Measurements from ENCODE around the gene CLEC2D. TPM values are rescaled to one million over a fixed set of nuclear protein-coding genes. Genes with fewer than 3 reads are reported as not detected.

The CLEC2D gene
- total and polyA plus RNA-seq, 10 of the 15 experiments (the other 5 are each of a cell fraction or from before 2014, with no cell fraction given), result 4.6 to 29.8 (median 16.0) TPM

DNA sequence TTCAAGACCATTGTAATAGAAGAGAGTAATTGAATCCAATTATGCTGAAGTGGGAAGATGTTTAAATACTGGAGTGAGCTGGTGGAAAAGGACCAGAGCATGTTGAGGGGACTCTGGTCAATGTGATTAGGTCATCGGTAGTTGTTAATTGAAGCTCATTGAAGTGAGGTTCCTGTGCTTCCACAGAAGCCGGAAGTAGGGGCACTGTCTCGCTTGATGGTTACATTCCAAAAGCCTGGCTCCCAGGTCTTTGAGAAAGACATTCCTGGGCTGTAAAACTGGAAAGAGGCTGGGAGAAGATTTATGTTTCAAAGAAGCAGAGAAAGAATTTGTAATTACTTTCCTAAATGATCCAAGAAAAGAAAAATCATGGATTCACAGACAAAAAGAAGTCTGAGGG is 75.7 kb downstream of the CLEC2D start:
- no TSS peak for BruUV-seq (replicated peaks)
- Histone ChIP-seq H3K4me2 (ENCODE audit: control insufficient read depth, insufficient read depth) (no peak overlapping the region), H3K9ac (ENCODE audit: control insufficient read depth, insufficient read depth, low read length) (no peak overlapping the region), H3K36me3 (ENCODE audit: control insufficient read depth in 2 of 2, insufficient read depth in 2 of 2, low read length in 1 of 2) (no peaks in the 10 kb centered on the region), H3K4me1 (ENCODE audit: control insufficient read depth, insufficient read depth, low read length) (peaks cover 24% of the 10 kb centered on the region), H2AFZ (ENCODE audit: control insufficient read depth, low read depth, low read length) (no peak overlapping the region), H4K20me1 (ENCODE audit: control insufficient read depth, insufficient read depth) (no peaks in the 10 kb centered on the region), H3K4me3 (no peak overlapping the region), H3K27ac (ENCODE audit: control insufficient read depth, insufficient read depth) (no peak overlapping the region), H3K79me2 (ENCODE audit: control insufficient read depth, insufficient read depth, low read length) (peaks cover 2% of the 10 kb centered on the region), H3K27me3 (replicated peaks in 1 of 2; ENCODE audit: control insufficient read depth in 2 of 2, insufficient read depth in 2 of 2, low read length in 1 of 2) (no peaks in the 10 kb centered on the region), H3K9me3 (replicated peaks; ENCODE audit: control insufficient read depth, insufficient read depth, low read length) (no peaks in the 10 kb centered on the region)
- intact Hi-C loops (cut with micrococcal nuclease; ENCODE audit: unreplicated experiment), result loop anchor here (5.0 to 10.0 kb wide), 2 partner anchors 270 to 397 kb away; partner anchors contain the start of gene CLEC12B
- no peak for FAIRE-seq
- no peak for ATAC-seq
- TF ChIP-seq HSF1 (IDR thresholded peaks at IDR 0.05; ENCODE audit: low read depth, low read length), result no peak
- TF ChIP-seq ATF7 (IDR thresholded peaks at IDR 0.05; ENCODE audit: low read depth), result 0 out of 2 replicates have a peak, but pooled peaks have one; percentile 16
- TF ChIP-seq SUZ12 (IDR thresholded peaks at IDR 0.05; ENCODE audit: unreplicated experiment), result no peak
- 0 out of 2 replicates have a peak, but pooled peaks have one; percentile 13 for TF ChIP-seq IKZF1 (conservative IDR thresholded peaks at IDR 0.05)
- no peak for TF ChIP-seq TCF12 (IDR thresholded peaks at IDR 0.05; ENCODE audit: low read depth, low read length)
- no peak for TF ChIP-seq RFX5 (IDR thresholded peaks at IDR 0.05; ENCODE audit: low read depth, low read length)
- TF ChIP-seq NFIC (IDR thresholded peaks at IDR 0.05; ENCODE audit: low read depth, low read length), result no peak
- no peak for TF ChIP-seq HDAC6 (IDR thresholded peaks at IDR 0.05; ENCODE audit: unreplicated experiment)
- POLR2A ChIA-PET, result interaction anchor here (1.2 to 1.4 kb wide), 2 partner anchors 11 to 13 kb away, joined by 3 read pairs; no protein-coding TSS in a partner anchor
- CTCF ChIA-PET, result interaction anchor here (0.6 to 19.3 kb wide), 11 partner anchors 8 to 181 kb away, joined by 3 to 835 read pairs (median 5); no protein-coding TSS in a partner anchor
- SMC1A ChIA-PET (ENCODE audit: uncharacterized antibody, unreplicated experiment), result interaction anchor here (1.7 to 22.8 kb wide), 3 partner anchors 10 to 53 kb away, joined by 5 to 814 read pairs (median 7); no protein-coding TSS in a partner anchor
- in situ Hi-C loops (cut with MboI), result loop anchor here (5.0 kb wide), 2 partner anchors 182 to 397 kb away; no protein-coding TSS in a partner anchor
- RAD21 ChIA-PET (ENCODE audit: unreplicated experiment), result interaction anchor here (0.8 to 1.7 kb wide), 3 partner anchors 10 to 55 kb away, joined by 4 to 8 read pairs (median 5); no protein-coding TSS in a partner anchor
- DNase-seq (ENCODE audit: low read depth, low spot score), result no peak
- WGBS (ENCODE audit: insufficient coverage, insufficient replicate concordance, low lambda C conversion rate, missing lambda C conversion rate), result 36% methylated on average over 3 of the region's 3 CpGs

Small RNA genes within 50 kb of the gene (small RNA-seq; reads per million reads assigned to genes)
- gene AC010186.4, result not detected
- not detected for gene RNU6-700P

Other genes with a start within 250 kb of the CLEC2D start
- not detected in 2 replicates for gene KLRB1, start 61.8 kb upstream of the CLEC2D start, total RNA-seq (2014; rRNA removed)
- not detected in 2 replicates for gene KLRB1, start 61.8 kb upstream of the CLEC2D start, total RNA-seq (2014; rRNA removed; fragmentation: Illumina TruSeq; extraction: Trizol)
- not detected in 2 replicates for gene KLRB1, start 61.8 kb upstream of the CLEC2D start, total RNA-seq (2021)
- gene KLRB1, start 61.8 kb upstream of the CLEC2D start, polyA plus RNA-seq (2011; rRNA removed), result not detected in 2 replicates
- gene KLRB1, start 61.8 kb upstream of the CLEC2D start, polyA plus RNA-seq (2014; fragmentation: Illumina TruSeq; extraction: Trizol), result not detected in 2 replicates
- not detected for gene KLRB1, start 61.8 kb upstream of the CLEC2D start, polyA plus RNA-seq (2014; fragmentation: Nextera tagmentation; extraction: Ambion mirVana)
- not detected in 2 replicates for gene KLRB1, start 61.8 kb upstream of the CLEC2D start, polyA plus RNA-seq (2014; rRNA removed)
- gene KLRB1, start 61.8 kb upstream of the CLEC2D start, polyA plus RNA-seq (2016; fragmentation: Nextera tagmentation; extraction: Ambion mirVana), result not detected
- 25.0 and 25.9 TPM in 2 replicates for gene CLECL1, start 63.4 kb downstream of the CLEC2D start, total RNA-seq (2014; rRNA removed)
- 43.7 and 44.2 TPM in 2 replicates for gene CLECL1, start 63.4 kb downstream of the CLEC2D start, total RNA-seq (2014; rRNA removed; fragmentation: Illumina TruSeq; extraction: Trizol)
- 29.0 and 33.6 TPM in 2 replicates for gene CLECL1, start 63.4 kb downstream of the CLEC2D start, total RNA-seq (2021)
- 4.6 and 7.9 TPM in 2 replicates for gene CLECL1, start 63.4 kb downstream of the CLEC2D start, polyA plus RNA-seq (2011; rRNA removed)
- 48.6 and 53.9 TPM in 2 replicates for gene CLECL1, start 63.4 kb downstream of the CLEC2D start, polyA plus RNA-seq (2014; fragmentation: Illumina TruSeq; extraction: Trizol)
- 10 to 100 TPM; 53.3 to 56.5 TPM for gene CLECL1, start 63.4 kb downstream of the CLEC2D start, polyA plus RNA-seq (2014; fragmentation: Nextera tagmentation; extraction: Ambion mirVana)
- gene CLECL1, start 63.4 kb downstream of the CLEC2D start, polyA plus RNA-seq (2014; rRNA removed), result 35.7 and 37.8 TPM in 2 replicates
- 10 to 100 TPM; 50.9 to 52.9 TPM for gene CLECL1, start 63.4 kb downstream of the CLEC2D start, polyA plus RNA-seq (2016; fragmentation: Nextera tagmentation; extraction: Ambion mirVana)
- 15.0 and 23.3 TPM in 2 replicates for gene CD69, start 91.2 kb downstream of the CLEC2D start, total RNA-seq (2014; rRNA removed)
- gene CD69, start 91.2 kb downstream of the CLEC2D start, total RNA-seq (2014; rRNA removed; fragmentation: Illumina TruSeq; extraction: Trizol), result 18.2 and 21.8 TPM in 2 replicates
- gene CD69, start 91.2 kb downstream of the CLEC2D start, total RNA-seq (2021), result 10.8 and 12.4 TPM in 2 replicates
- 156 and 338 TPM in 2 replicates for gene CD69, start 91.2 kb downstream of the CLEC2D start, polyA plus RNA-seq (2011; rRNA removed)
- gene CD69, start 91.2 kb downstream of the CLEC2D start, polyA plus RNA-seq (2014; fragmentation: Illumina TruSeq; extraction: Trizol), result 10.3 and 22.3 TPM in 2 replicates
- gene CD69, start 91.2 kb downstream of the CLEC2D start, polyA plus RNA-seq (2014; fragmentation: Nextera tagmentation; extraction: Ambion mirVana), result 10 to 100 TPM; 32.9 to 55.7 TPM
- gene CD69, start 91.2 kb downstream of the CLEC2D start, polyA plus RNA-seq (2014; rRNA removed), result 7.9 and 15.0 TPM in 2 replicates
- gene CD69, start 91.2 kb downstream of the CLEC2D start, polyA plus RNA-seq (2016; fragmentation: Nextera tagmentation; extraction: Ambion mirVana), result 1 to 10 TPM; 7.3 to 8.0 TPM
- not detected in 2 replicates for gene KLRF1, start 157.8 kb downstream of the CLEC2D start, total RNA-seq (2014; rRNA removed)
- gene KLRF1, start 157.8 kb downstream of the CLEC2D start, total RNA-seq (2014; rRNA removed; fragmentation: Illumina TruSeq; extraction: Trizol), result 0.18 TPM in 1 of 2 replicates, not detected in the other
- not detected in 2 replicates for gene KLRF1, start 157.8 kb downstream of the CLEC2D start, total RNA-seq (2021)
- 2.0 and 4.9 TPM in 2 replicates for gene KLRF1, start 157.8 kb downstream of the CLEC2D start, polyA plus RNA-seq (2011; rRNA removed)
- gene KLRF1, start 157.8 kb downstream of the CLEC2D start, polyA plus RNA-seq (2014; fragmentation: Illumina TruSeq; extraction: Trizol), result 0.13 TPM in 1 of 2 replicates, not detected in the other
- under 1 TPM in 1 of 2 experiments, not detected in 1; 0.18 TPM for gene KLRF1, start 157.8 kb downstream of the CLEC2D start, polyA plus RNA-seq (2014; fragmentation: Nextera tagmentation; extraction: Ambion mirVana)
- gene KLRF1, start 157.8 kb downstream of the CLEC2D start, polyA plus RNA-seq (2014; rRNA removed), result 0.27 TPM in 1 of 2 replicates, not detected in the other
- gene KLRF1, start 157.8 kb downstream of the CLEC2D start, polyA plus RNA-seq (2016; fragmentation: Nextera tagmentation; extraction: Ambion mirVana), result not detected
- 7.1 and 10.7 TPM in 2 replicates for gene CLEC2B, start 199.6 kb downstream of the CLEC2D start, total RNA-seq (2014; rRNA removed)
- gene CLEC2B, start 199.6 kb downstream of the CLEC2D start, total RNA-seq (2014; rRNA removed; fragmentation: Illumina TruSeq; extraction: Trizol), result 13.4 and 13.6 TPM in 2 replicates
- 6.8 and 8.0 TPM in 2 replicates for gene CLEC2B, start 199.6 kb downstream of the CLEC2D start, total RNA-seq (2021)
- 21.5 and 41.5 TPM in 2 replicates for gene CLEC2B, start 199.6 kb downstream of the CLEC2D start, polyA plus RNA-seq (2011; rRNA removed)
- gene CLEC2B, start 199.6 kb downstream of the CLEC2D start, polyA plus RNA-seq (2014; fragmentation: Illumina TruSeq; extraction: Trizol), result 15.0 and 23.0 TPM in 2 replicates
- 10 to 100 TPM; 18.5 to 21.6 TPM for gene CLEC2B, start 199.6 kb downstream of the CLEC2D start, polyA plus RNA-seq (2014; fragmentation: Nextera tagmentation; extraction: Ambion mirVana)
- gene CLEC2B, start 199.6 kb downstream of the CLEC2D start, polyA plus RNA-seq (2014; rRNA removed), result 7.4 and 9.5 TPM in 2 replicates
- 10 to 100 TPM in 1 of 2 experiments, 1 to 10 TPM in 1; 8.7 to 10.6 TPM for gene CLEC2B, start 199.6 kb downstream of the CLEC2D start, polyA plus RNA-seq (2016; fragmentation: Nextera tagmentation; extraction: Ambion mirVana)
- not detected in 2 replicates for gene KLRF2, start 211.8 kb downstream of the CLEC2D start, total RNA-seq (2014; rRNA removed)
- gene KLRF2, start 211.8 kb downstream of the CLEC2D start, total RNA-seq (2014; rRNA removed; fragmentation: Illumina TruSeq; extraction: Trizol), result 0.32 TPM in 1 of 2 replicates, not detected in the other
- not detected in 2 replicates for gene KLRF2, start 211.8 kb downstream of the CLEC2D start, total RNA-seq (2021)
- 2.1 and 2.9 TPM in 2 replicates for gene KLRF2, start 211.8 kb downstream of the CLEC2D start, polyA plus RNA-seq (2011; rRNA removed)
- 0.15 TPM in 1 of 2 replicates, not detected in the other for gene KLRF2, start 211.8 kb downstream of the CLEC2D start, polyA plus RNA-seq (2014; fragmentation: Illumina TruSeq; extraction: Trizol)
- under 1 TPM; 0.20 to 0.32 TPM for gene KLRF2, start 211.8 kb downstream of the CLEC2D start, polyA plus RNA-seq (2014; fragmentation: Nextera tagmentation; extraction: Ambion mirVana)
- not detected in 2 replicates for gene KLRF2, start 211.8 kb downstream of the CLEC2D start, polyA plus RNA-seq (2014; rRNA removed)
- gene KLRF2, start 211.8 kb downstream of the CLEC2D start, polyA plus RNA-seq (2016; fragmentation: Nextera tagmentation; extraction: Ambion mirVana), result not detected

Data from GM12878 (cell line).